Activated CD8-positive, alpha-beta T cell treated with anti-CD3 and anti-CD28 coated beads for 36 hours (primary cell): Measurements from ENCODE around the gene KCNK10. TPM values are rescaled to one million over a fixed set of nuclear protein-coding genes. Genes with fewer than 3 reads are reported as not detected.
A peak's percentile ranks its signal among the peaks of the same experiment; 100 is the strongest.

Experiments used
- ATAC-seq: fragments of 200-7000 bp; cut with Tn5 transposase; one replicate; pipeline ENCODE4 v1.10.0; 2021; ENCODE audit warnings: mild to moderate bottlenecking, moderate library complexity
- CTCF ChIA-PET: fragments of 350-600 bp; sonication (Branson Sonifier 250); formaldehyde crosslinking; loops from one replicate; lab custom pipeline; 2021; ENCODE audit warnings: antibody characterized with exemption; lab: Charles Lee
- POLR2A ChIA-PET: fragments of 350-600 bp; sonication (Branson Sonifier 250); formaldehyde crosslinking; loops from one replicate; lab custom pipeline; 2021; ENCODE audit warnings: antibody characterized with exemption; lab: Charles Lee
- DNase-seq: peaks from one replicate; pipeline ENCODE4 v3.0.0-alpha.2; 2020
- H3K27ac Mint-ChIP-seq: one replicate; pipeline ENCODE4 v1.8.0; 2021; ENCODE audit warnings: mild to moderate bottlenecking, mixed read lengths
- H3K27me3 Mint-ChIP-seq: one replicate; pipeline ENCODE4 v1.8.0; 2021; ENCODE audit warnings: mixed read lengths
- H3K36me3 Mint-ChIP-seq: one replicate; pipeline ENCODE4 v1.8.0; 2021; ENCODE audit warnings: low read depth, mixed read lengths
- H3K4me1 Mint-ChIP-seq: one replicate; pipeline ENCODE4 v1.8.0; 2021; ENCODE audit warnings: low read depth, mixed read lengths
- H3K4me3 Mint-ChIP-seq: one replicate; pipeline ENCODE4 v1.8.0; 2021; ENCODE audit warnings: mild to moderate bottlenecking, moderate library complexity, mixed read lengths
- H3K9me3 Mint-ChIP-seq: one replicate; pipeline ENCODE4 v1.8.0; 2021; ENCODE audit warnings: mixed read lengths
- CTCF ChIP-seq: fragments of 200-600 bp; IDR thresholded peaks from one replicate; pipeline ENCODE4 v1.8.0; 2022; ENCODE audit warnings: antibody characterized with exemption, mild to moderate bottlenecking
- intact Hi-C: fragments of 100-400 bp; cut with micrococcal nuclease; formaldehyde crosslinking; loops from one replicate; pipeline ENCODE4 v1.10.0; 2022
- total RNA-seq, 2 experiments: library from RNA; stranded (reverse); gene quantifications; one replicate each; pipeline ENCODE4 v1.2.3, GENCODE V29; 2021

Gene KCNK10
- total RNA-seq, 2 experiments from 2014 or later: not detected

GRCh38 chr14:88168025-88168424 lies 155.0 kb downstream of the KCNK10 start:
- intact Hi-C loops: loop anchor here (5.0 kb wide), 1 partner anchor 161 kb away; the partner anchor contains the start of gene GPR65
- Mint-ChIP-seq H3K9me3 (no peaks in the 10 kb centered on the region), H3K36me3 (no peaks in the 10 kb centered on the region), H3K4me1 (peaks cover 13% of the 10 kb centered on the region), H3K4me3 (no peak overlapping the region), H3K27ac (no peak overlapping the region), H3K27me3 (peaks cover 13% of the 10 kb centered on the region)
- no peak for ATAC-seq
- POLR2A ChIA-PET: interaction anchor here (0.6 to 0.7 kb wide), 2 partner anchors 75 to 173 kb away, joined by 3 read pairs; no protein-coding TSS in a partner anchor
- TF ChIP-seq CTCF: no peak
- CTCF ChIA-PET: interaction anchor here (0.6 to 2.9 kb wide), 25 partner anchors 11 to 363 kb away, joined by 3 to 86 read pairs (median 5); no protein-coding TSS in a partner anchor
- no peak for DNase-seq

- ATAC-seq: no peak
- ChIA-PET POLR2A (no interaction called here), CTCF (interaction anchor here (0.9 to 6.6 kb wide), 4 partner anchors 23 to 231 kb away, joined by 3 to 43 read pairs (median 4); no protein-coding TSS in a partner anchor)
- no peaks in the 10 kb centered on the region for H3K9me3 Mint-ChIP-seq
- TF ChIP-seq CTCF: no peak
- H3K36me3 Mint-ChIP-seq: no peaks in the 10 kb centered on the region
- no peak overlapping the region for H3K27ac Mint-ChIP-seq
- no peak overlapping the region for H3K4me3 Mint-ChIP-seq
- H3K4me1 Mint-ChIP-seq: peaks cover 13% of the 10 kb centered on the region
- no peak for DNase-seq
- intact Hi-C loops: loop anchor here (2.0 to 5.0 kb wide), 2 partner anchors 159 to 220 kb away; partner anchors contain the start of gene GPR65
- peaks cover 7% of the 10 kb centered on the region for H3K27me3 Mint-ChIP-seq
Measured at GRCh38 chr14:88166616-88167015, 156.5 kb downstream of the KCNK10 start.

- ATAC-seq (peak; percentile 37), DNase-seq (peak; percentile 39)
- H3K4me3 Mint-ChIP-seq: no peak overlapping the region
- intact Hi-C loops: loop anchor here (5.0 kb wide), 1 partner anchor 158 kb away; the partner anchor contains the start of gene GPR65
- CTCF ChIA-PET: interaction anchor here (1.2 to 6.6 kb wide), 3 partner anchors 112 to 223 kb away, joined by 3 to 43 read pairs (median 3); no protein-coding TSS in a partner anchor
- H3K27ac Mint-ChIP-seq: no peak overlapping the region
- TF ChIP-seq CTCF: no peak
- no peaks in the 10 kb centered on the region for H3K9me3 Mint-ChIP-seq
- H3K4me1 Mint-ChIP-seq: peaks cover 13% of the 10 kb centered on the region
- H3K36me3 Mint-ChIP-seq: no peaks in the 10 kb centered on the region
- peaks cover 4% of the 10 kb centered on the region for H3K27me3 Mint-ChIP-seq
- POLR2A ChIA-PET: no interaction called here
Measured at GRCh38 chr14:88164906-88165534, 158.0 kb downstream of the KCNK10 start.

- ChIA-PET CTCF (interaction anchor here (1.1 to 6.6 kb wide), 5 partner anchors 18 to 222 kb away, joined by 3 to 43 read pairs (median 3); no protein-coding TSS in a partner anchor), POLR2A (no interaction called here)
- no peaks in the 10 kb centered on the region for H3K36me3 Mint-ChIP-seq
- H3K27ac Mint-ChIP-seq: no peak overlapping the region
- peaks cover 2% of the 10 kb centered on the region for H3K27me3 Mint-ChIP-seq
- ATAC-seq (peak; percentile 26), DNase-seq (no peak)
- H3K9me3 Mint-ChIP-seq: no peaks in the 10 kb centered on the region
- intact Hi-C loops: no loop called here
- H3K4me3 Mint-ChIP-seq: no peak overlapping the region
- H3K4me1 Mint-ChIP-seq: peaks cover 13% of the 10 kb centered on the region
- TF ChIP-seq CTCF: no peak
Measured at GRCh38 chr14:88163731-88164255, 159.3 kb downstream of the KCNK10 start.

GRCh38 chr14:88156127-88156526 lies 166.9 kb downstream of the KCNK10 start:
- Mint-ChIP-seq H3K36me3 (no peaks in the 10 kb centered on the region), H3K27ac (no peak overlapping the region), H3K9me3 (no peaks in the 10 kb centered on the region), H3K27me3 (peaks cover 2% of the 10 kb centered on the region), H3K4me1 (no peaks in the 10 kb centered on the region), H3K4me3 (no peak overlapping the region)
- ChIA-PET POLR2A (no interaction called here), CTCF (interaction anchor here (1.1 to 3.0 kb wide), 2 partner anchors 12 to 33 kb away, joined by 3 to 12 read pairs; no protein-coding TSS in a partner anchor)
- intact Hi-C loops: no loop called here
- no peak for DNase-seq
- no peak for TF ChIP-seq CTCF
- no peak for ATAC-seq
